ENCODE measurements around the gene EHMT1.
"Not testable (repeated sequence)": the region's sequence is repeated elsewhere in the genome, so short reads cannot be mapped to it uniquely, and the experiment has no call there.

The EHMT1 gene

DNA sequence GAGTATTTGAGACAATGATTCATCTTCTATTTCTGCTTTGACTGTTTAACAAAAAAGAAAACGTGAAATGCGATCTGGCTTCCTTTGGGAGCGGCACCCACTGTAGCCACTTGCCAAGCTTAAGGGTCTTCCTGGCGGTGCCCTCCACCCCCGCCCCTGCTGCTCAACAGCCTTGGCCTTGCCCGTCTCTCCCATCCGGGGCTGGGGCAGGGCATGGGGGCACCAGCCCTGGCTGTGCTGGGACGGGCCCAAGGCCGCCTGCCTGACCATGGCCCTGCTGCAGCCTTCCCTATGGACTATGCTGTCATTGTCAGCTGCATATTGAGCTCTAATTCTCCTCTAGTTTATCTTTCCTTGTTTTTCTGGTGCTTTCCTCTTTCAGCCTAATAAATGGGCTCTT is 143.0 kb downstream of the EHMT1 start:
- DNase-seq (ENCODE audit: low read depth): no peak

DNA sequence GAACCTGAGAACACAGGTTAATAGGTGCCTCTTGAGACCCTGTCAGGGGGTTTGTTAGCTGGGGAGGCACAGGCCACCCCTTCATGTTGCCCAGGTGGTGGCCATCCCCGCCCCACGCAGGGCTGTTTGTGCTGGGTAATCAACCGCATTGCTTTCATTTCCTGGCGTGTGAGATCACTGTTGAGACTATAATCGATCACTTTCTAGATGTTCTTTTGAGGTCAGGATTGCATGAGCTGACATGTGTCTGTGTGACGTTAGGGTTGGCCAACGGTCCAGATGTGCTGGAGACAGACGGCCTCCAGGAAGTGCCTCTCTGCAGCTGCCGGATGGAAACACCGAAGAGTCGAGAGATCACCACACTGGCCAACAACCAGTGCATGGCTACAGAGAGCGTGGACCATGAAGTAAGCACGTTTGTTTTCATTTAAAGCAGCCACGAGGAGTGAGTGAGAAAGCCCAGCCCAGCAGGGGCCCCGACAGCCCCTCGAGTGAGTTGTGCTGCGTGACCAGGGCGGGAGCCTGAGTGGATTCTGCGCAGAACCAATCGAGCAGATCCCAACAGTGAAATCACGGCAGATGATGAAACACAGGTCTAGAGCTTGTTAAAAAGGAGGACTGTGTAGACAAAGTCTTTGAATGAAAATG is 143.7 kb downstream of the EHMT1 start:
- DNase-seq (ENCODE audit: low read depth): no peak

DNA sequence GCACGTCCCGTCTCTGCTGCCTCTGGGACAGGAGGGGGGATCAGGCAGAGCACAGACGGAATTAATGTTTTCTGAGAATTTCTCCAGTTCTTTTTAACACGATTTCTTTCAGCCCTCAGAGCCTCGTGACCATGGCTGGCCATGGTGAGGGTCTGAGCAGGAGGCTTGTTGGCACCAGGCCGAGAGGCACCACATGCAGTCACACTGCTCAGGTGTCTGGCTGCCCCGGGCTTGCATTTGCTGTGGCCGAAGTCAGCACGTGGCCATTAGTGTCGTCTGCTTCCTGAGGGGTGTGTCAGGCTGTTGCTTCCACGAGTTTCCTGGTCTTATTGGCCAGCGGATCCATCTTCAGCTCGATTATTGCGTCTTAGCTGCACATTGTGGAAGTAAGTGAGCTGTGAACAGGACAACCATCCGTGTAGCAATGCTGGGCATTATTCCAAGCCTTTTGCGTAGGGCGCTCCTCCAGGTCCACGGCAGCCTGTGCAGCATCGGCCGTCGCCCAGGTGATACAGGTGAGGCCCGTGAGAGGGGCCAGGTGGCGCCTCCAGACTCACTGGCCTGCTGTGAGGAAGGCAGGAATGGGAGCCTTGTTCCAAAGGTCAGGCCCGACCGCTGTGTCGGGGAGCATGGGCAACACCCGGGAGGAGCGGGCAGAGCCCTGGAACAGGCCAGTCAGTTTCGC is 144.6 kb downstream of the EHMT1 start:
- DNase-seq (ENCODE audit: low read depth): no peak

DNA sequence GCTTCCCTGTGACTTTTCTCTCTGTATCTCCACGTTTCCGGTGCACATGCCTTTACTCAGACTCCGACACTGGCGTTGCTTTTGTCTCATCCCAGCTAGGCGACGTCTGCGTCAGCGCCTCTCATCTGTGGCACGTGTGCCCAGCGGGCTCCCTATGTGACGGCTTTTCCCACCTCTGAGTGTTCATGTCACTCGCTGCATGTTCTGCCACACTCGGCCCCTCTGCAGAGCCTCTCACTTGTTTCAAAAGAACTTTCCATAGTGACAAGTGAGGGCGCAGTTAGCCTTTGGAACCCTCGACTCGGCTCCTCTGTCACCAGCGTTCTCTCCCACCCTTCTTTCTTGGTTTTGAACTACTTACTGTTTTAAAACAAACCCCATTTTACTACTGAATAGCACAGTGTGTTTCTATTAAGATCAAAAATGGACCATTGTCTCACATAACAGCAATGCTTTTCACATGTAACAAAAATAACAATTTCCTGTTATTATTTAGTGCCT is 145.4 kb downstream of the EHMT1 start:
- DNase-seq (ENCODE audit: low read depth): no peak

DNA sequence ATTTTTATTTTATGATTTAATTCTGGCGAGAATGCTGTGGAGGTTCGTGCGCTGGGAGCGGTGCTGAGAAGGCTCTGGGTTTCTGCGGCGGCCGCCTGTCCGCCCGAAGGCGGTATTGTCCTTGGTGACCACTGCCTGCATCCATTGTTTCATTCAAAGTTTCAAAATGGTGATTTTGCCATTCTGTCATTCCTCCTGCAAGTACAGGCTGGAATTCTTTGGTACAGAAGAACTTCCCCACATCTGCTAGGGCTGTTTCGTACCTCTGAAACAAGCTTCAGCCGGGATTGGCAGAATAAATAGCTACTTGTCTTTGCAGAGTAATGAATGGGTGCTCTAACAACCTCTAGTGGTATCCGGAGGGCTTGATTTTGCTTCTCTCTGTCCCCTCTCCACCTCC is 146.2 kb downstream of the EHMT1 start:
- no peak for DNase-seq (ENCODE audit: low read depth)

DNA sequence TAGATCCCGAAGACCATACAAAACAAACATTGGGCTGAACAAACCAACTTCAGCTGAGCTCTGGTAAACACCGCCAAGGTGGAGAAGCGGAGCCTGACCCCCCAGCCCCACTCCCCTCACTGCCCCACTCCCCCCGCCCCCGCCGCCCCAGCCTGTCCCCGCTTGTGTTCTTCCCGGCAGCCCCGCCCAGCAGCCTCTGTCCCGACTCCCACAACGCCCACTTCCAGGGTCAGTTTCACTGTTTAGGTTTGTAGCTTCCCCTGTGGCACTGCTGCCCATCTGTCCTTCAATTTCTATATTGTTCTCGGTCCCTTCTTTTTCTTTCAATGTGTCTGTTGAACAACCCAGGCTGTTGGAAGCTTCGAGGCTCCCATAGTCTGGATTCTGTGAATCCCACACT is 146.7 kb downstream of the EHMT1 start:
- DNase-seq (ENCODE audit: low read depth): no peak

DNA sequence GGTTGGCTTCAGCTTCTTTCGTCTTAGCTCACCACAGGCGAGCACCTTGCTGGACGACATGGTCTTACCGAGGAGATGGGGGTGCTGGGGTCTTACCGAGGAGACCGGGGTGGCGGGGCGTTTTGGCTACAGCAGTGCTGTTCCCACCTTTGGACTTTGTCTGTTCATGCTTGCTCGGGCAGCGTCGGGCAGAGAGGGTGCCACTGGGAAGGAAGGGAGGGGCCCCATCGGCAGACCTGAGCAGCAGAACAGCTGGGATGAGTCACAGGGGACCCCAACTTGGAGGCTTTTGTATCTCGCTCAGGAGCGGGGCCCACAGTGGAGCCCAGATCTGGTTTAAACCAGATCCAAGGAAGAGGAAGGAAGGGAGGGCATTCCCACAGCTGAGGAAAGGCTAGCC is 152.8 kb downstream of the EHMT1 start:
- DNase-seq (ENCODE audit: low read depth): no peak

DNA sequence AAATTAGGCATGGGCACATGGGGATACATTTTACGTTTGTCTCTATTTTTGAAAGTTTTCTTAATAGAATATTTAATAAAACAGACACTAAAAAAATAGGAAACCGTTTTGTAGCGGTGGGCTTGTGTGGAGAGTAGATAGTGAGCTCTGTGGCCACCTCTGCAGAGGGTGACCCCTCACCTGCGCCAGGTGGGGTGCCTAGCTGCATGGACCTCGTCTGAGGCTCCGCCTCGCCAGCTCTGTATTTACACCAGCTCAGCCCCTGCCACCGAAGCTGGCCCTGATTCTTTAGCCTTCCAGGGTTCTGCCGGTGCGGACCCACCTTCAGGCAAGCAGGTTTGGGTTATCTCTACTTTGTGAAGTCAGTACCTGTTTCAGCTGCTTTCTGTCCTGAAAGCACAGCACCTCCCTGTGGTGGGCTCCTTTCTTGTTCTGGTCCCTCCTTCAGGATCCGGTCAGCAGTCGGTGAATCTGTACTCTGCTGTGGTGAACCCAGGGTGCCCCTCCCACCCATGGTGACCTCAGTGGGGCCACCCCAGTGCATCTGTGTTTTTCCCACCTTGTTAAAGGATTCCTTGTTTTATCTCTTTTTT is 153.6 kb downstream of the EHMT1 start:
- no peak for DNase-seq (ENCODE audit: low read depth)

DNA sequence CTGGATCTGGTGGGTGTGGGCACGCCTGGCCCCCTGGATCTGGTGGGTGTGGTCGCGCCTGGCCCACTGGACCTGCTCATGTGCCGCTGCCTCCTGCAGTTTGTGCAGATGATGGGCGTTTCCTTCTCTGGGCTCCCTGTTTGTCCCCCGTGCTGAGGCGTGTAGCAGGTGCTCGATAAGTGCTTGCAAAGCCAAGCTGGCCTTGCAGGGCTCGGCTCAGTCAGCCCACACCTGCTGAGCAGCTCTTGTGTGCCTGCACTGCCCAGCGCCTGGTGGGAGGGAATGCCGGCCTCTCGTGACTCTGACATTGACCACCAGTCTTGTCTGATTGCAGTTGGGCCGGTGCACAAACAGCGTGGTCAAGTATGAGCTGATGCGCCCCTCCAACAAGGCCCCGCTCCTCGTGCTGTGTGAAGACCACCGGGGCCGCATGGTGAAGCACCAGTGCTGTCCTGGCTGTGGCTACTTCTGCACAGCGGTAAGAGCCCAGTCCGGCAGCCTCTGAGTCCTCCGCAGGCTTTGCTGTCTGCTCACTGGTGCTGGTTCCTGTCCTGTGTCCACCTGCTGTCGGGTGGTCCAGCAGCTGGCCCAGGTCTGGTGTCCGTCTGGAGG is 156.1 kb downstream of the EHMT1 start:
- no peak for DNase-seq (ENCODE audit: low read depth)

DNA sequence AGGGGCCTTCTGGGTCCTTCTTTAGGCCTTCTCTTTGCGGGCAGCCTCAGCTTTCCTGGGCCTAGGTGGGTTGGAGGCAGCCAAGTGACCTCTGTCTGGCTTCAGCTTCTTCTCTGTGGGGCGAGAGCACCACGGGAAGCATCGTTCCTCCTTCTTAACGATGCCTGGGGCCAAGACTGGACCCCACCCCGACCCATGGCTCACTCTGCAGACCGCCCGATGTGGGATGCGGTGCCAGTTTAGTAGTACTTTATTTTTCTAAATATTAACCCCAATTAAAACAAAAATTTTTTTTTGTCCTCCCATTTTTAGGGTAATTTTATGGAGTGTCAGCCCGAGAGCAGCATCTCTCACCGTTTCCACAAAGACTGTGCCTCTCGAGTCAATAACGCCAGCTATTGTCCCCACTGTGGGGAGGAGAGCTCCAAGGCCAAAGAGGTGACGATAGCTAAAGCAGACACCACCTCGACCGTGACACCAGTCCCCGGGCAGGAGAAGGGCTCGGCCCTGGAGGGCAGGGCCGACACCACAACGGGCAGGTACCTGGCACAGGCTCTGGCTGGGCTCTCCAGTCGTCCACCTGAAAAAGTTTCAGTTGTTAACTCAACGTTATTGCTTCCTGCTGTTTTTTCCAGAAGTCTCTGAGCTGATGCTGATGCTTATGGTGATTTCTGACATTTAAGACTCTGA is 157.6 kb downstream of the EHMT1 start:
- no peak for DNase-seq (ENCODE audit: low read depth)

DNA sequence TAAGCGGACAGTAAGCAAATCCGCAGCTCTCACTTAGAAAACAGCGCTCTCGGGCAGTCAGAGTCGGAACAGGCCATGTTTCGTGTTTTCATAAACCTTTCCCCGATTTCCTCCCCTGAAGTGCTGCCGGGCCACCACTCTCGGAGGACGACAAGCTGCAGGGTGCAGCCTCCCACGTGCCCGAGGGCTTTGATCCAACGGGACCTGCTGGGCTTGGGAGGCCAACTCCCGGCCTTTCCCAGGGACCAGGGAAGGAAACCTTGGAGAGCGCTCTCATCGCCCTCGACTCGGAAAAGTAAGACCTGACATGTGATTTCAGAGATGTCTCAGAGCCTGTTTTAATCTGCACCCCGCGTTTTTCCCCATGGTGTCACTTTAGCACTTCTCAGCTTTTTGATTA is 159.0 kb downstream of the EHMT1 start:
- DNase-seq (ENCODE audit: low read depth): no peak

DNA sequence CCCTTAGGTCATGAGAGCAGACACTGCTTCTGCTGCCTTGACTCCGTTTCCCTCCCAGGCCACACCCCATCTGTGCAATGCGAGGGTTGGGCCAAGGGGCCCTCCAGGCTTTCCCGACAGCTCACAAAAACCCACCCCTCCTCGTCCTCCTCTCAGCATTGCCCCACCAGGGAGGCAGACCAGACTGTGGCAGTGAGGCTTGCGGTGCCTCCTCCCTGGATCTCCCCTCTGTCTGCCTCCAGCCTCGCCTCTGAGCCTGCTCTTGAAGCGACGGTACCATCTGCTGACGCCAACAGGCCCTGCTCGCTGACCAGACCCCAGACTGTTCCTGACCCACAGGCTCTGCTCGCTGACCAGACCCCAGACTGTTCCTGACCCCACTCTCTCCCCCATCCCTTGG is 159.5 kb downstream of the EHMT1 start:
- no peak for DNase-seq (ENCODE audit: low read depth)

DNA sequence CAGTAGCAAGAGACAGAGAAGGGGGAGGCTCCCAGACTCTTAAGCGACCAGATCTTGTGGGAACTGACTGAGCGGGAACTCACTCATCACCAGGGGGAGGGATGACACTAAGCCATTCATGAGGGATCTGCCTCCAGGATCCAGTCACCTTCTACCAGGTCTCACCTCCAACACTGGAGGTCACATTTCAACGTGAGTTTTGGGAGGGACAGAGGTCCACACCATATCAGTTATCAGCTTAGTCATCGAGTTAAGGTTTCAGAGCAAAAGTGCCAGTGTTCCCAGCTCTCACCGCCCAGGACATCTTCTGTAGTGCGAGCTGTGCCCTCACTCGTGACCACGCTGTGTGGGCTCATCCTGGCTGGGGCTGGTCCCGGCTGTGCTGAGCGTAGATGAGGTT is 160.1 kb downstream of the EHMT1 start:
- DNase-seq (ENCODE audit: low read depth): no peak

DNA sequence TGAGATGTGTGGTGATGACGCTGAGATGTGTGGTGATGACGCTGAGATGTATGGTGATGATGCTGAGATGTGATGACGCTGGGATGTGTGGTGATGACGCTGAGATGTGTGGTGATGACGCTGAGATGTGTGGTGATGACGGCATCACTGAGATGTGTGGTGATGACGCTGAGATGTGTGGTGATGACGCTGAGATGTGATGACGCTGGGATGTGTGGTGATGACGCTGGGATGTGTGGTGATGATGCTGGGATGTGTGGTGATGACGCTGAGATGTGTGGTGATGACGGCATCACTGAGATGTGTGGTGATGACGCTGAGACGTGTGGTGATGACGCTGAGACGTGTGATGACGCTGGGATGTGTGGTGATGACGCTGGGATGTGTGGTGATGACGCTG is 161.2 kb downstream of the EHMT1 start:
- DNase-seq (ENCODE audit: low read depth): not testable (repeated sequence)

DNA sequence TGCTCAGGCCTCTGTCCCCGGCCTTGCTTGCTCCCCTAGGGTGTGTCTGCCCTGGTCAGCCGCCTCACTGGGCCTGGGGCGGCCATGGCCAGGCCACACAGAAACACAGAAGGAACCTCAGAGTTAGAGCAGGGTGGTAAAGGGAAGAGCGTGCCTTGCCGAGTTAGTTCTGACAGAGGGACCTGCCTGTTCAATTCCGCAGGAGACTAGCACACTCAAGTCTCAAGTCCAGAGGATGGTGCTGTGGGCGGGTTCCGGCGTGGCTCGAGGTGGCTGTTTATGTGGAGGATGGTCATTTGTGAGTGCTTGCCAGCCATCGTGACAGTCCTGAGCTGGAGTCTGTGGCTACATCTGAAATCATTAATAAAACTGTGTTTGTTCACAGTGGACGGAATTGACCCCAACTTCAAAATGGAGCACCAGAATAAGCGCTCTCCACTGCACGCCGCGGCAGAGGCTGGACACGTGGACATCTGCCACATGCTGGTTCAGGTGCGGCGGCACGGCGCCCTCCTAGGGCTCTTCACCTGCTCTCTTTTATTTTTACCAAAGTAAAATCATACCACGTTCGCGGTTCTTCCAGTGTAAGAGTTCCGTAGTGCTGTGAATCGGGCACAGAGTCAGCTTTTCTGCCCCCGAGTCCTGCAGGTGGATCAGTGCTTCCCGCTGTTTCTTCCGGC is 163.2 kb downstream of the EHMT1 start:
- DNase-seq (ENCODE audit: low read depth): no peak

DNA sequence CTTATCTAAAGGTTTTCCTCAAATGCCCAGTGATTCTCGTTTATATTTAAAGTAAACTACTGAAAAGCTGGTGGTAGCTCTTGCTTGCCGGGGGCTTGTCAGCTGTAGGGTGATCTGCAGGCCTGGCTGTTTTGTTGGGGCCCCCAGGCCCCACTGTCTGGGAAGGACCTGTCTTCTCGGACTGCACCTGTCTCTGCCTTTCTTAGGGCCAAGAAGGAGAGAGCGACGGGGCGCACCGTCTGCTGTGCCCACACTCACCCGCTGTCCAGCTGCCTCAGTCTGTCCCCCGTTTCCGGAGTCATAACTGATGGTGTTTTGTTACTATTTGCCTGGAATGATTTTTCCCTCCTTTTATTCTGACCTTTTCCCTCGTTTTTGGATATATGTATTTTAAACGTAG is 164.7 kb downstream of the EHMT1 start:
- no peak for DNase-seq (ENCODE audit: low read depth)

DNA sequence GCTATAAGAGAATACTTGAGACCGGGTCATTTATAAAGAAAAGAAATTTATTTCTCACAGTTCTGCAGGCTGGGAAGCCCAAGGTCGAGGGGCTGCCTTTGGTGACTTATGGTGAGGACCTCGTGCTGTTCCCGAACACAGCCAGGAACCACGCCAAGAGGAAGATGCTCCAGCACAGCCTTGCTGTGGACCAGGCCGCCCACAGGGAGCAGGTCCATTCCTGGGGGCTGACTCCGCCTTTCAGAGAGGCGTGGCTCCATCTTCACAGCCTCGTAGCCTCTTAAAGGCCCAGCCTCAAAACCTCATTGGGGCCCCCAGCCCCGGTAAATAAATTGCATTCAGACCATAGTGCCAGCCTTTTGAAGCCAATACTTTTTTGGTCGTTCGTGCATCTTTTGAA is 165.2 kb downstream of the EHMT1 start:
- no peak for DNase-seq (ENCODE audit: low read depth)

DNA sequence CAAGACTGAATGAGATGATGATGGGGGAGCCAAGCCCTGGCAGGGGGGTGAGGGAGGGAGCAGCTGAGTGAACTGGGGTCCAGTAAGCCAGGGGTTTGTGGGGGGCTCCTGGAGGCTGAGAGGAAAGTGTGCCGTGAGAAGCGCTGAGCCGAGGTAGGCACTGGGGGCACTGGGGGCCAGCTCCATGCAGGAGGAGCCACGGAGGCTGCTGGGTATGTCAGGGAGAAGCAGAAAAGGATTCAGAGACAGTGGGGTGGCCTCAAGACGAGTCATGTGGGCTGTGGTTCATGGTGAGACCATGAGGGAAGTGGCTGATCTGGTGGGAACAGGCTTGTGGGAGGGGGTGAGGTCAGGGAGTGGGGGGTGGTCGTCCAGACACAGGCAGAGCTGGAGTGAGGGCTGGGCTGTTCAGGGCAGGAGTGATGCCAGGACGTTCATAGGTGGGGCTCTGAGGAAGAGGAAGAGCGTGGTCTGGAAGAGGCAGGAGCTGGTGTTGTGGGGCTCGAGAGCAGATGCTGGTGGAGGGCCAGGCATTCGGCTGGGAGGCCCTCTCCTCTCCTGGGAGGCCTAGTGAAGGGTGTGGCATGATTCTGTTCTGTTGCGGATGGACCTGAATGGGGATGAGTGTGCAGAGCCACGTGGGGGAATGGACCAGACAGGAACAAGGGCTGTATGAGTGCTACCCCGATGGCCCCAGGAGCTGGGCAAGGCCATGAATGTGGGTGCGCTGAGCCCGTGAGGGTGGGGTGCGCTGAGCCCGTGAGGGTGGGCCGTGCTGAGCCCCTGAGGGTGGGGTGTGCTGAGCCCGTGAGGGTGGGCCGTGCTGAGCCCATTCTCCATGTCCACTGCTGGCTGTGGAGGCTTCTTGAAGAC is 166.1 kb downstream of the EHMT1 start:
- DNase-seq (ENCODE audit: low read depth): no peak

DNA sequence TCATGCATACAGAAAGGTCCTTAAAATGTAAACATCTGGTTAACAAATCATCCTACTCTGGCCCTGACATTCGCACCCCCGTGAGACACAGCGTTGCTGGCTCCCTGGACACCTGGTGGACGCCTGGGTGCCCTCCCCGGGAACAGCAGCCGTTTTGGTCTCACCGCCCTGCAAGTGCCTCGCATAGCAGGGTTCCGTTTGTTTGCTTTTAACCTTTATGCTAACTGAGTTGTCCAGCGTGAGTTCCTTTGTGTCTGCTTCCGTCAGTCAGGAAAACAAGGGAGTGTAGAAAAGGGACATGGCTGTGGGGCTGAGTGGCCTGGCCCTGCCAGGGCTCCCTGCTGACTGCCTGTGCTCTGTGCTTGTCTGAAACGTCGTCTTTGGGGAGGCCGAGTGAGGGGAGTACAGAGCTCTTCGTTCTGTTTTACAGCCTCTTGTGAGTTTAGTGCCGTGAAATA is 166.9 kb downstream of the EHMT1 start:
- DNase-seq (ENCODE audit: low read depth): no peak

DNA sequence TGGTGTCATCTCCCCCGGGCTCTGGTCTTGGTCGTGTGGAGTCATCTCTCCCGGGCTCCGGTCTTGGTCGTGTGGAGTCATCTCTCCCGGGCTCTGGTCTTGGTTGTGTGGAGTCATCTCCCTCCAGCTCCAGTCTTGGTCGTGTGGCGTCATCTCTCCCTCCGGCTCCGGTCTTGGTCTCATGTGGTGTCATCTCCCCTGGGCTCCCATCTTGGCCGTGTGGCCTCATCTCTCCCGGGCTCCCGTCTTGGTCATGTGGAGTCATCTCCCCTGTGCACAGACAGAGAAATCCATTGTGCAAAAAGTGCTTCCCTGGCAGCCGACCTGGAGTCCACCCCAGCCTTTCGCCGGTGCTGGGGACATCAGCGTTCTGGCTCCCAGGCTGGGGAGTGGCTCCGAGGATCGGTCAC is 167.7 kb downstream of the EHMT1 start:
- no peak for DNase-seq (ENCODE audit: low read depth)

DNA sequence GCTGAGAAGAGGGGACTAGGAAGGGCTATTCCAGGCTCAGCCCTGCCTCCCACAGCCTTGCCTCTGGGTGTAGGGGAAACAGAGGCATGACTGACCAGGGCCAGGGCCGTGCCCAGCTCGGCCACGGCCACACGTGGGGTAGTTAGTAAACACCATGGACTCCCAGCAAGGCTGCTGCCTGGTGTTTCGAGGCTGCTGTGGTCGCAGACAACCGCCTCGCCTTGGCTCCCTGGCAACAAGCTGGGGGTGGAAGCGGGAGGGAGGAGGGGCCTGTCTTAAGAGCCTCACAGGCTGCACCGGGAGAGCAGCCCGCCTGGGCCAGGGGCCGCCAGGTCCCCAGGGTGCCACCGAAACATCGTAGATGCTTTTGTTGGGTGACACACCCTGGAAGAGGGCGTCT is 168.6 kb downstream of the EHMT1 start:
- DNase-seq (ENCODE audit: low read depth): no peak

Data from activated T-helper 9 cell treated with anti-CD3 and anti-CD28 coated beads, Interleukin-2, amount 50 U/mL, for 16 hours (primary cell).